SU-DHL-6 (cell line): ENCODE measurements around the gene RCE1.

Source experiments
- EZH2phosphoT487 ChIP-seq: fragments of 200-600 bp; sonication (generic), shearing (Covaris generic); conservative IDR thresholded peaks from 2 replicates; pipeline ENCODE4 v1.6.1; 2018; ENCODE audit warnings: mild to moderate bottlenecking, antibody characterized with exemption, low read length, moderate library complexity, mixed read lengths
- TF ChIP-seq, protein P1 (sequence below): fragments of 200-600 bp; sonication (generic); IDR thresholded peaks from one replicate; pipeline ENCODE4 v1.5.1; 2017; ENCODE audit warnings: antibody characterized with exemption, mild to moderate bottlenecking, low read length, moderate library complexity; ENCODE audit not compliant: insufficient read depth, poor library complexity, severe bottlenecking

DNA sequence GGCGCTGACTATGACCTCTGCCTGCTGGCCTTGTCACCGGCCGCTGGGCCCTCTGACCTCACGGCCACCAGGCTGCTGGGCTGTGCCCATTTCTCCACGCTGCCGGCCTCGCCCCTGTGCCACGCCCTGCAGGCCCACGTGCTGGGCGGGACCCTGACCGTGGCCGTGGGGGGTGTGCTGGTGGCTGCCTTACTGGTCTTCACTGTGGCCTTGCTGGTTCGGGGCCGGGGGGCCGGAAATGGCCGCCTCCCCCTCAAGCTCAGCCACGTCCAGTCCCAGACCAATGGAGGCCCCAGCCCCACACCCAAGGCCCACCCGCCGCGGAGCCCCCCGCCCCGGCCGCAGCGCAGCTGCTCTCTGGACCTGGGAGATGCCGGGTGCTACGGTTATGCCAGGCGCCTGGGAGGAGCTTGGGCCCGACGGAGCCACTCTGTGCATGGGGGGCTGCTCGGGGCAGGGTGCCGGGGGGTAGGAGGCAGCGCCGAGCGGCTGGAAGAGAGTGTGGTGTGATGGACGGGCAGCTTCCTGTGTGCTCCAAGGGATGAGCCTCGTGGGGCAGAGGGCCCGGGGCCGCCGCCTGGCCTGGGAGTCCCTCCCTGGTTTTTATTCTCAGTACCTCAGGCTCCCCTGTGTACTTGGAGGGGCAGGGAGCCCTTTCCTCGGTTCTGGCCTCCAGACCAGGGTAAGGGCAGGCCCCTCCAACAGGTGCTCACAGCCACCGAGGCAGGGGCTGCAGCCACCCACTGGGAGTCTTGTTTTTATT, 16.6 kb downstream of the RCE1 start:
- TF ChIP-seq, protein P1, sequence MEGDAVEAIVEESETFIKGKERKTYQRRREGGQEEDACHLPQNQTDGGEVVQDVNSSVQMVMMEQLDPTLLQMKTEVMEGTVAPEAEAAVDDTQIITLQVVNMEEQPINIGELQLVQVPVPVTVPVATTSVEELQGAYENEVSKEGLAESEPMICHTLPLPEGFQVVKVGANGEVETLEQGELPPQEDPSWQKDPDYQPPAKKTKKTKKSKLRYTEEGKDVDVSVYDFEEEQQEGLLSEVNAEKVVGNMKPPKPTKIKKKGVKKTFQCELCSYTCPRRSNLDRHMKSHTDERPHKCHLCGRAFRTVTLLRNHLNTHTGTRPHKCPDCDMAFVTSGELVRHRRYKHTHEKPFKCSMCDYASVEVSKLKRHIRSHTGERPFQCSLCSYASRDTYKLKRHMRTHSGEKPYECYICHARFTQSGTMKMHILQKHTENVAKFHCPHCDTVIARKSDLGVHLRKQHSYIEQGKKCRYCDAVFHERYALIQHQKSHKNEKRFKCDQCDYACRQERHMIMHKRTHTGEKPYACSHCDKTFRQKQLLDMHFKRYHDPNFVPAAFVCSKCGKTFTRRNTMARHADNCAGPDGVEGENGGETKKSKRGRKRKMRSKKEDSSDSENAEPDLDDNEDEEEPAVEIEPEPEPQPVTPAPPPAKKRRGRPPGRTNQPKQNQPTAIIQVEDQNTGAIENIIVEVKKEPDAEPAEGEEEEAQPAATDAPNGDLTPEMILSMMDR, result no peak
- no peak for TF ChIP-seq EZH2phosphoT487
